H1 (cell line): ENCODE data around the gene CAMK2D. TPM values are rescaled to one million over a fixed set of nuclear protein-coding genes. Genes with fewer than 3 reads are reported as not detected.

Source experiments
- BCL11A ChIP-seq, 2 experiments: IDR thresholded peaks; one replicate each; pipeline ENCODE4 v1.6.1; 2011; ENCODE audit warnings: low read depth in 2 of 2, low read length in 2 of 2, mild to moderate bottlenecking in 2 of 2
- EP300 ChIP-seq, 2 experiments: IDR thresholded peaks; 1 replicate in 1 of 2; 2 replicates in 1 of 2; pipeline ENCODE4 v1.6.1; 2011 to 2012; ENCODE audit warnings: low read depth in 2 of 2, low read length in 2 of 2, mild to moderate bottlenecking in 2 of 2, borderline replicate concordance in 1 of 2, inconsistent platforms in 1 of 2, moderate library complexity in 1 of 2
- HDAC6 ChIP-seq: IDR thresholded peaks from one replicate; pipeline ENCODE4 v1.7.1; 2012; ENCODE audit warnings: low read depth, mild to moderate bottlenecking, inconsistent platforms, low read length, moderate library complexity
- JUND ChIP-seq: IDR thresholded peaks from 2 replicates; pipeline ENCODE4 v1.6.1; 2011; ENCODE audit warnings: mild to moderate bottlenecking, improper control_type of control experiment, low read length
- KDM1A ChIP-seq: fragments of 200-600, 300-600 bp; sonication (generic); IDR thresholded peaks from 2 replicates; pipeline ENCODE4 v1.7.1; 2016; ENCODE audit warnings: mild to moderate bottlenecking, low read length, borderline replicate concordance
- RNF2 ChIP-seq: fragments of 200-900, 300-1000 bp; sonication (generic); IDR thresholded peaks from 2 replicates; pipeline ENCODE4 v1.7.1; 2016; ENCODE audit warnings: borderline replicate concordance, low read depth, mild to moderate bottlenecking, antibody characterized with exemption, low read length; ENCODE audit not compliant: poor library complexity, severe bottlenecking; ENCODE audit errors: missing control alignments
- polyA plus RNA-seq, 7 experiments: library from polyadenylated mRNA; depleted of rRNA in 3 of 7; stranded (reverse) in 5 of 7; unstranded in 2 of 7; fragments of >200 nt in 5 of 7; fragments of 200-250 nt in 2 of 7; gene quantifications; 1 replicate in 5 of 7; 2 replicates in 1 of 7; 4 replicates in 1 of 7; pipeline versions ENCODE4 v1.2.1 to v1.2.3, GENCODE V29; 2011 to 2013; ENCODE audit warnings: missing spikeins in 2 of 7, mixed read lengths in 2 of 7
- total RNA-seq: library from RNA; stranded (reverse); fragmentation: NEBNext Ultra II Directional; extraction: Animal tissue kit (Norgen Biotek cat#: 25700); gene quantifications from 2 replicates; pipeline ENCODE4 v1.2.1, GENCODE V29; 2021
- TF ChIP-seq, protein P1 (sequence below): IDR thresholded peaks from 2 replicates; pipeline ENCODE4 v1.6.1; 2011; ENCODE audit warnings: low read depth, mild to moderate bottlenecking, low read length; ENCODE audit not compliant: insufficient read depth

The CAMK2D gene
- total and polyA plus RNA-seq, 2 of the 8 experiments (the other 6 are each of a cell fraction or from before 2014, with no cell fraction given) = 3.2 to 7.0 TPM

DNA sequence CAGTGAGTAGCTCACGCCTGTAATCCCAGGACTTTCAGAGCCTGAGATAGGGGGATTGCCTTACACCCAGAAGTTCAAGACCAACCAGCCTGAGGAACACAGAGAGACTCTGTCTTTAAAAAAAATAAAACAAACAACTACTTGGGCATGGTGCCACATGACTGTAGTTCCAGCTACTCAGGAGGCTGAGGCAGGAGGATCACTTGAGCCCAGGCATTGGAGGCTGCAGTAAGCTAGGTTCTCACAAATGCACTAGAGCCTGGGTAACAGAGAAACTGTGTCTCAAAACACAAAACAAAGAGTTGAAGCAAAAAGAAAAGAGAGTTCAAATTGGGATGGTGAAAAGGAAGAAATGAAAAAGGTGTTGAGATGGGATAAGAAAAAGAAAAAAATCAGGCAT lies 10.8 kb downstream of the CAMK2D start (continued):
- TF ChIP-seq RNF2 = no peak
- no peak for TF ChIP-seq HDAC6
- TF ChIP-seq EP300 (IDR thresholded peaks at IDR 0.05; ENCODE audit: borderline replicate concordance in 1 of 2, low read depth in 2 of 2, low read length in 2 of 2) = no peak
- TF ChIP-seq BCL11A (IDR thresholded peaks at IDR 0.05; ENCODE audit: low read depth in 2 of 2, low read length in 2 of 2) = no peak
- TF ChIP-seq, protein P1, sequence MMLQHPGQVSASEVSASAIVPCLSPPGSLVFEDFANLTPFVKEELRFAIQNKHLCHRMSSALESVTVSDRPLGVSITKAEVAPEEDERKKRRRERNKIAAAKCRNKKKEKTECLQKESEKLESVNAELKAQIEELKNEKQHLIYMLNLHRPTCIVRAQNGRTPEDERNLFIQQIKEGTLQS = no peak
- no peak for TF ChIP-seq JUND
- no peak for TF ChIP-seq KDM1A
